ENCODE data around the gene APOBEC3A. TPM values are rescaled to one million over a fixed set of nuclear protein-coding genes. Genes with fewer than 3 reads are reported as not detected.
A peak's percentile ranks its signal among the peaks of the same experiment; 100 is the strongest.

Gene APOBEC3A
- not detected in 2 replicates for total RNA-seq

DNA sequence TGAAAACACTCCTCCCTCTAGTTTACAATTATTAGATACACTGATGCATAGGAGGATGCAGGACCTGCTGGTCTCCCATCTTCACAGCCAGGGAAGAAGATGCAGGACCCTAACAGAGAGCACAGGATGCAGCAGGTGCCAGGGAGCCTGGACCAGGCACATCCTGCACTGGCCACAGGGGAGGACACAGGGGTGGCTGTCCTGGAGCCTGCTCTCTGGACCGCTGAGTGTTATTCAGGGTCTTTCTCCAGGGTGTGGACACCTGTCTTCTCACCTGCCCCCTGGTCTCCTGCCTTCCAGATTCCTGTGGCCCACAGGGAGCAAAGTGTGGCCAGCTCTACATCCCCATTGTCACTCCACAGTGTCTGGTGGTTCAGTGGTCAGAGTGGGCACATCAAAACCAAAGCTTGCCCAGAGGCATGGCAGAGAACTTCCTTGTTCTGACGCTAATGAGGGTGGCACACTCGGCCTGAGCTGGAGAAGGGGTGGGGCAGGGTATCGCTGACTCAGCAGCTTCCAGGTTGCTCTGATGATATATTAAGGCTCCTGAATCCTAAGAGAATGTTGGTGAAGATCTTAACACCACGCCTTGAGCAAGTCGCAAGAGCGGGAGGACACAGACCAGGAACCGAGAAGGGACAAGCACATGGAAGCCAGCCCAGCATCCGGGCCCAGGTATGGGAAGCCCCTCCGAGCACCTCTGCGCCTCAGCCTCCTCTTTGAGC, at the start of gene APOBEC3A:
APOBEC3A (plus strand) TSS at position 564 of the 725 bp plus-strand sequence; CDS start at position 647, 83 bp downstream.
- peaks cover 11% of the 10 kb centered on the region for H3K4me1 Mint-ChIP-seq
- no peaks in the 10 kb centered on the region for H3K36me3 Mint-ChIP-seq (ENCODE audit: low read depth)
- TF ChIP-seq, protein P1, sequence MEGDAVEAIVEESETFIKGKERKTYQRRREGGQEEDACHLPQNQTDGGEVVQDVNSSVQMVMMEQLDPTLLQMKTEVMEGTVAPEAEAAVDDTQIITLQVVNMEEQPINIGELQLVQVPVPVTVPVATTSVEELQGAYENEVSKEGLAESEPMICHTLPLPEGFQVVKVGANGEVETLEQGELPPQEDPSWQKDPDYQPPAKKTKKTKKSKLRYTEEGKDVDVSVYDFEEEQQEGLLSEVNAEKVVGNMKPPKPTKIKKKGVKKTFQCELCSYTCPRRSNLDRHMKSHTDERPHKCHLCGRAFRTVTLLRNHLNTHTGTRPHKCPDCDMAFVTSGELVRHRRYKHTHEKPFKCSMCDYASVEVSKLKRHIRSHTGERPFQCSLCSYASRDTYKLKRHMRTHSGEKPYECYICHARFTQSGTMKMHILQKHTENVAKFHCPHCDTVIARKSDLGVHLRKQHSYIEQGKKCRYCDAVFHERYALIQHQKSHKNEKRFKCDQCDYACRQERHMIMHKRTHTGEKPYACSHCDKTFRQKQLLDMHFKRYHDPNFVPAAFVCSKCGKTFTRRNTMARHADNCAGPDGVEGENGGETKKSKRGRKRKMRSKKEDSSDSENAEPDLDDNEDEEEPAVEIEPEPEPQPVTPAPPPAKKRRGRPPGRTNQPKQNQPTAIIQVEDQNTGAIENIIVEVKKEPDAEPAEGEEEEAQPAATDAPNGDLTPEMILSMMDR (IDR thresholded peaks at IDR 0.05) = no peak
- H3K27me3 Mint-ChIP-seq = peaks cover 3% of the 10 kb centered on the region
- peak within 1 kb of the TSS; percentile 41 for H3K27ac Mint-ChIP-seq
- intact Hi-C loops (cut with micrococcal nuclease) = no loop called here
- no peak for ATAC-seq (ENCODE audit: low read depth)
- no peaks in the 10 kb centered on the region for H3K9me3 Mint-ChIP-seq
- CTCF ChIA-PET = no interaction called here
- H3K4me3 Mint-ChIP-seq = no peak within 1 kb of the TSS
- POLR2A ChIA-PET = no interaction called here
- DNase-seq = no peak

DNA sequence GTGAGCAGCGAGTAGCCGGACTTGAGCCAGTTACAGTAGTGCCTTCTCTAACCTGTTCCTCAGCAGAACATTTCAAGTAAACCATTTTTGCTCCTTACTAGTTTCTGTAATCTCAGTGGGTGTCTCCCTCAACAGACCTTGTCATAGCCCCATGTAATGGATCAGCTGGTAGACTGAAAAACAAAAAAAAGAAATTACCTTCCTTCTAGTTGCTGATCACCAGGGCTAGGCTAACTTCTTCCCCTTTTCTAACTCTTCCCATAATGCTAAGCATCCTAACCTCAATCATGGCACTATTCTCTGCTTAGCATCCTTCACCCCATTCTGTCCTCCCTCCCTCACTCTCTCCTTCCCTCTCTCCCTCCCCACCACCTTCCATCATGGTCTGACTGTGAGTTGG, 49.6 kb upstream of the APOBEC3A start:
- ChIA-PET POLR2A (no interaction called here), CTCF (no interaction called here)
- Mint-ChIP-seq H3K27me3 (peaks cover 27% of the 10 kb centered on the region), H3K9me3 (peaks cover 10% of the 10 kb centered on the region), H3K4me1 (no peaks in the 10 kb centered on the region), H3K27ac (no peak overlapping the region), H3K36me3 (ENCODE audit: low read depth) (no peaks in the 10 kb centered on the region), H3K4me3 (no peak overlapping the region)
- ATAC-seq (ENCODE audit: low read depth) (no peak), DNase-seq (no peak)
- intact Hi-C loops (cut with micrococcal nuclease) = no loop called here
- TF ChIP-seq, protein P1 (IDR thresholded peaks at IDR 0.05) = no peak

DNA sequence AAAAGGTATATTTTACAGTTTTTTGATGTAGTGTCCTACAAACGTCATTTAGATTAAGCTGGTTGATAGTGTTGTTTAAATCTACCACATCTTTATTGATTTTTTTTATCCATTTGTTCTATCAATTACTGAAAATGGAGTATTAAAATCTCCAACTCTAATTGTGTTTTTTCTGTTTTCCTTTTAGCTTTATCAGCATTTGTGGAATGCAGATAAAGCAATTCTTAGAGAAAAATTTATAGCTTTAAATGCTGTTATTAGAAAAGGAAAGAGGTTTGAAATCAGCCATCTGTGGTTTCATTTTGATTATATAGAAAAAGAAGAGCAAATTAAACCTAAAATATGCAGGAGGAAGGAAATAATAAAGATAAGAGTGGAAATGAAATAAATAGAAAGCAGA, 46.0 kb upstream of the APOBEC3A start:
- Mint-ChIP-seq H3K36me3 (ENCODE audit: low read depth) (no peaks in the 10 kb centered on the region), H3K4me1 (no peaks in the 10 kb centered on the region), H3K9me3 (no peaks in the 10 kb centered on the region), H3K27me3 (peaks cover 35% of the 10 kb centered on the region), H3K27ac (no peak overlapping the region), H3K4me3 (no peak overlapping the region)
- TF ChIP-seq, protein P1 (IDR thresholded peaks at IDR 0.05) = no peak
- intact Hi-C loops (cut with micrococcal nuclease) = no loop called here
- ATAC-seq (ENCODE audit: low read depth) (no peak), DNase-seq (no peak)
- ChIA-PET POLR2A (no interaction called here), CTCF (interaction anchor here (0.7 kb wide), 1 partner anchor 9 kb away, joined by 3 read pairs; no protein-coding TSS in a partner anchor)

DNA sequence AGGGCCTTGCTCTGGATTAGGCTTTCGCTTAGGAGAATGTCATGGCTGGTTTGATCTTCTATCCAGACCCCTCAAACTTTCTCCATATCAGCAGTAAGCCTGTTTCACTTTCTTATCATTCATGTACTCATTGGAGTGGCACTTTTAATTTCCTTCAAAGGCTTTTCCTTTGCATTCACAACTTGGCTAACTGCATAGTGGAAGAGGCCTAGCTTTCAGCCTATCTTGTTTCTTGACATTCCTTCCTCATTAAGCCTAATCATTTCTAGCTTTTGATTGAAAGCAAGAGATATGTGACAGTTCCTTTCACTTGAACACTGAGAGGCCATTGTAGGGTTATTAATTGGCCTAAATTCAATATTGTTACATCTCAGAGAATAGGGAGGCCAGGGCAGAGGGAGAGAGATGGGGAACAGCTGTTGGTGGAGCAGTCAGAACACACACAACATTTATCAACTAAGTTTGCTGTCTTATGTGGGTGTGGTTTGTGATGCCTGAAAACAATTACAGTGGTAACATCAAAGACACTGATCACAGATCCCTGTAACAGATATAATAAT, 37.7 kb upstream of the APOBEC3A start:
- ATAC-seq (ENCODE audit: low read depth) = no peak
- peaks cover 34% of the 10 kb centered on the region for H3K27me3 Mint-ChIP-seq
- H3K27ac Mint-ChIP-seq = no peak overlapping the region
- intact Hi-C loops (cut with micrococcal nuclease) = no loop called here
- no peak for DNase-seq
- CTCF ChIA-PET = no interaction called here
- H3K4me1 Mint-ChIP-seq = no peaks in the 10 kb centered on the region
- H3K4me3 Mint-ChIP-seq = no peak overlapping the region
- TF ChIP-seq, protein P1 (IDR thresholded peaks at IDR 0.05) = no peak
- POLR2A ChIA-PET = no interaction called here
- H3K9me3 Mint-ChIP-seq = no peaks in the 10 kb centered on the region
- no peaks in the 10 kb centered on the region for H3K36me3 Mint-ChIP-seq (ENCODE audit: low read depth)

DNA sequence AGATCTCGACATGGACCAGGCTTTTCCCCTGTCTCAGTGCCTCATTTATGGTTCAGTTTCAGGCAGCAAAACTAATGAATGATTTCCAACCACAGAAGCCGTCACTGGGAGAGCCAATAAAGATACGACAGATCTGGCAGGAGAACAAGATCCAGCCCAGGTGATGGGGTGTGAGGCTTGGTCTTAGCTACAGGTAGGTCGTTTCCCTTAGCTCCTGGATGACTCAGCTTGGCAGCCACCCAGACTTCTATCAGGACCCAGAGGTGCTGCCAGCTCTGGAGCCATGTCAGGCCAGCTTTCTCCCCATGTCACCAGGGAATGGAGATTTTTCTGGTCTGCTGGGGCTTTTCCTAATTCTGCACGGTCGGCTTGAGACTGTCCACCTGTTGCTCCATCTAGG, 36.3 kb upstream of the APOBEC3A start:
- CTCF ChIA-PET = interaction anchor here (1.2 kb wide), 2 partner anchors 9 to 51 kb away, joined by 3 read pairs; no protein-coding TSS in a partner anchor
- Mint-ChIP-seq H3K4me1 (no peaks in the 10 kb centered on the region), H3K27me3 (peaks cover 39% of the 10 kb centered on the region), H3K36me3 (ENCODE audit: low read depth) (no peaks in the 10 kb centered on the region), H3K27ac (no peak overlapping the region), H3K4me3 (no peak overlapping the region), H3K9me3 (no peaks in the 10 kb centered on the region)
- ATAC-seq (ENCODE audit: low read depth) (no peak), DNase-seq (no peak)
- POLR2A ChIA-PET = no interaction called here
- intact Hi-C loops (cut with micrococcal nuclease) = no loop called here
- TF ChIP-seq, protein P1 (IDR thresholded peaks at IDR 0.05) = no peak

All from activated B cell treated with CpG ODN at 0.5 μM for 24 hours (primary cell).